ENCODE data around the gene FRAS1. TPM values are rescaled to one million over a fixed set of nuclear protein-coding genes. Genes with fewer than 3 reads are reported as not detected.

FRAS1 gene
- total RNA-seq, 1 experiment from 2014 or later = 82.0 TPM

- Mint-ChIP-seq H3K36me3 (peaks cover 33% of the 10 kb centered on the region), H3K4me1 (no peaks in the 10 kb centered on the region; the same call in 1 of the 2 replicates), H3K27me3 (ENCODE audit: low read depth) (no peaks in the 10 kb centered on the region), H3K27ac (peak overlapping the region; percentile 37; the same call in 1 of the 2 replicates), H3K4me3 (no peak overlapping the region), H3K9me3 (0 out of 2 replicates have a peak, but pooled peaks cover 4% of the 10 kb centered on the region)
- DNase-seq (ENCODE audit: low spot score) = no peak
- no peak for TF ChIP-seq ZNF416 (CRISPR knock-in tag; IDR thresholded peaks at IDR 0.05)
- TF ChIP-seq JAZF1 (CRISPR knock-in tag; IDR thresholded peaks at IDR 0.05) = no peak
- TF ChIP-seq ZBTB21 (CRISPR knock-in tag; IDR thresholded peaks at IDR 0.05; ENCODE audit: borderline replicate concordance) = no peak
- no peak for TF ChIP-seq FOXJ3 (CRISPR knock-in tag; IDR thresholded peaks at IDR 0.05; ENCODE audit: borderline replicate concordance)
- no peak for TF ChIP-seq IRF2 (CRISPR knock-in tag; IDR thresholded peaks at IDR 0.05; ENCODE audit: borderline replicate concordance, low read depth)
- TF ChIP-seq FOXK1 (CRISPR knock-in tag; IDR thresholded peaks at IDR 0.05) = no peak
- ATAC-seq = no peak
- POLR2A ChIA-PET = no interaction called here
- CTCF ChIA-PET = no interaction called here
Observed at GRCh38 chr4:78533854-78534253, 476.7 kb downstream of the FRAS1 start.

- peaks cover 35% of the 10 kb centered on the region for H3K36me3 Mint-ChIP-seq
- H3K9me3 Mint-ChIP-seq = 0 out of 2 replicates have a peak, but pooled peaks cover 4% of the 10 kb centered on the region
- TF ChIP-seq E2F5 (CRISPR knock-in tag; IDR thresholded peaks at IDR 0.05) (no peak), CREB1 (CRISPR knock-in tag; IDR thresholded peaks at IDR 0.05) (no peak), STAT6 (CRISPR knock-in tag; conservative IDR thresholded peaks at IDR 0.05; ENCODE audit: low read depth) (no peak), ERG (CRISPR knock-in tag; IDR thresholded peaks at IDR 0.05) (no peak), NFATC4 (CRISPR knock-in tag; IDR thresholded peaks at IDR 0.05) (no peak)
- POLR2A ChIA-PET = no interaction called here
- no peaks in the 10 kb centered on the region; the same call in 1 of the 2 replicates for H3K4me1 Mint-ChIP-seq
- CTCF ChIA-PET = no interaction called here
- H3K27ac Mint-ChIP-seq = 0 out of 2 replicates have a peak overlapping the region, but pooled peaks have one; percentile 2
- no peaks in the 10 kb centered on the region for H3K27me3 Mint-ChIP-seq (ENCODE audit: low read depth)
- ATAC-seq (0 out of 2 replicates have a peak, but pooled peaks have one; percentile 41), DNase-seq (ENCODE audit: low spot score) (no peak)
- H3K4me3 Mint-ChIP-seq = no peak overlapping the region
Observed at GRCh38 chr4:78534286-78534955, 477.3 kb downstream of the FRAS1 start.

GRCh38 chr4:78542373-78542772 lies 485.2 kb downstream of the FRAS1 start:
- H3K27ac Mint-ChIP-seq = no peak overlapping the region
- ChIA-PET POLR2A (no interaction called here), CTCF (no interaction called here)
- peaks cover 26% of the 10 kb centered on the region for H3K36me3 Mint-ChIP-seq
- DNase-seq (ENCODE audit: low spot score) = no peak
- H3K27me3 Mint-ChIP-seq (ENCODE audit: low read depth) = no peaks in the 10 kb centered on the region
- peaks cover 3% of the 10 kb centered on the region; the same call in 1 of the 2 replicates for H3K9me3 Mint-ChIP-seq
- no peaks in the 10 kb centered on the region for H3K4me1 Mint-ChIP-seq
- no peak overlapping the region for H3K4me3 Mint-ChIP-seq
- no peak for ATAC-seq
- TF ChIP-seq FOXP1 (CRISPR knock-in tag; IDR thresholded peaks at IDR 0.05; ENCODE audit: borderline replicate concordance) = no peak
- no peak for TF ChIP-seq TEAD4 (CRISPR knock-in tag; IDR thresholded peaks at IDR 0.05)
- no peak for TF ChIP-seq NFATC4 (CRISPR knock-in tag; IDR thresholded peaks at IDR 0.05)
- TF ChIP-seq RORB (CRISPR knock-in tag; IDR thresholded peaks at IDR 0.05) = no peak
- TF ChIP-seq MXD4 (CRISPR knock-in tag; IDR thresholded peaks at IDR 0.05; ENCODE audit: borderline replicate concordance) = no peak
- TF ChIP-seq ZNF423 (CRISPR knock-in tag; IDR thresholded peaks at IDR 0.05) = no peak
- no peak for TF ChIP-seq ARID4B (CRISPR knock-in tag; IDR thresholded peaks at IDR 0.05; ENCODE audit: borderline replicate concordance)
- no peak for TF ChIP-seq JUN (CRISPR knock-in tag; IDR thresholded peaks at IDR 0.05)
- no peak for TF ChIP-seq HMGXB4 (CRISPR knock-in tag; IDR thresholded peaks at IDR 0.05)
- no peak for TF ChIP-seq ELF4 (CRISPR knock-in tag; IDR thresholded peaks at IDR 0.05; ENCODE audit: low read depth)

Data from WTC11 (cell line).